Activated CD4-positive, alpha-beta T cell treated with anti-CD3 and anti-CD28 coated beads, Interleukin-2, amount 10 ng/mL, durations not matched to agents 7 days and 5 days (primary cell): ENCODE results near the gene ATP4B. TPM values are rescaled to one million over a fixed set of nuclear protein-coding genes. Genes with fewer than 3 reads are reported as not detected.

Experiments
- CTCF ChIA-PET: fragments of 350-600 bp; sonication (Branson Sonifier 250); formaldehyde crosslinking; loops from one replicate; lab custom pipeline; 2021; ENCODE audit warnings: antibody characterized with exemption; lab: Charles Lee
- POLR2A ChIA-PET: fragments of 350-600 bp; sonication (Branson Sonifier 250); formaldehyde crosslinking; loops from one replicate; lab custom pipeline; 2021; ENCODE audit warnings: antibody characterized with exemption; lab: Charles Lee
- DNase-seq: peaks from one replicate; pipeline ENCODE4 v3.0.0-alpha.2; 2020
- H3K27ac Mint-ChIP-seq: one replicate; pipeline ENCODE4 v1.8.0; 2021; ENCODE audit warnings: mild to moderate bottlenecking, moderate library complexity, mixed read lengths
- H3K27me3 Mint-ChIP-seq: one replicate; pipeline ENCODE4 v1.8.0; 2021; ENCODE audit warnings: mixed read lengths
- H3K36me3 Mint-ChIP-seq: one replicate; pipeline ENCODE4 v1.8.0; 2021; ENCODE audit warnings: low read depth, mixed read lengths
- H3K4me1 Mint-ChIP-seq: one replicate; pipeline ENCODE4 v1.8.0; 2021; ENCODE audit warnings: mixed read lengths
- H3K4me3 Mint-ChIP-seq: one replicate; pipeline ENCODE4 v1.8.0; 2021; ENCODE audit warnings: mild to moderate bottlenecking, moderate library complexity, mixed read lengths
- H3K9me3 Mint-ChIP-seq: one replicate; pipeline ENCODE4 v1.8.0; 2021; ENCODE audit warnings: mixed read lengths
- total RNA-seq, 2 experiments: library from RNA; stranded (reverse); gene quantifications; one replicate each; pipeline ENCODE4 v1.2.3, GENCODE V29; 2021

Gene ATP4B
- total RNA-seq, result not detected

DNA sequence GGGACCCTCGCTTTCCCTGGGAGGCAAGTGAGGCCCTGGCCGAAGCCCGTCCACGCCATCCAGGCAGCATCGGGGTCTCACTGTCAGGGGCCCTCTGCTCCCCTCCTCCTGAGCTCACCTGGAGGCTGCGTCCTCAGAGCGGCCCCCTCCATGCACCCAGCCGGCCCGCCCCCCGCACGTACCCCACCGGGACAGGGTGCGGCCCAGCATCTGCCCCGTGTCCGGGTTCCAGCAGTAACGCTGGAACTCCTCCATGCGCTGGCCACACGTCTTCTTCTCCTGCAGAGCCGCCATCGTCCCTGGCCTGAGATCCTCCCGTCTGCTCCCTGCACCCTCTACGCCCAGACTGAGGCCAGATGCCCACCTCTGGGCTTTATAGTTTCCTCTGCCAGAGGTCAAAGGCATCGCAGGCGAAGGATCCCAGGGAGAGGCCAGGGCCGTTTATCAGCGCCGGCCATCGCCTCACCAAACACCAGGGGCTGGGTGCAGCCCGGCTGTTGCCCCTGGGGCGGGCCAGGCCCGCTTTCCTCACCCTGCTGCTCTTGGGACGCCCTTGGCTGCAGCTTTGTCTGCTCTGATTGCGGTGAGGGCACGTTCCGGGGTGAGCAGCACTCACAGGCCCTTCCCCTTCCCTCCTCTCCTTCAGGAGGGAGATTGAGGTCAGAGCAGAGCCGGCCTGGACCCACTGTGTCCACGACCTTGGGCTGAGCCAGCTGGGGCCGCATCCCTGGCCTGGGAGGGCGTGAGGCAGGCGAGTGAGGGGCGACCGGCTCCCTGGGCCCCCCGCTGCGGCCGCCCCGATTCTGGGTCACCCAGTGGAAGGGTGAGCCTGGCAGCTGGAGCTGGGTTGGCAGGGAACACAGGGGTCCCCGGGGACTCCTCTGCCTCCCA lies at the start of gene ATP4B:
ATP4B (minus strand) TSS at position 348 of the 891 bp plus-strand sequence; CDS start at position 294, 54 bp downstream.
- ChIA-PET CTCF (no interaction called here), POLR2A (no interaction called here)
- DNase-seq, result no peak
- H3K27ac Mint-ChIP-seq, result no peak within 1 kb of the TSS
- H3K4me3 Mint-ChIP-seq, result no peak within 1 kb of the TSS
- H3K4me1 Mint-ChIP-seq, result no peaks in the 10 kb centered on the region
- H3K27me3 Mint-ChIP-seq, result peaks cover 8% of the 10 kb centered on the region
- peaks cover 8% of the 10 kb centered on the region for H3K9me3 Mint-ChIP-seq
- H3K36me3 Mint-ChIP-seq, result no peaks in the 10 kb centered on the region

GRCh38 chr13:113672002-113672651 lies 14.1 kb upstream of the ATP4B start:
- CTCF ChIA-PET, result interaction anchor here (1.4 kb wide), 1 partner anchor 53 kb away, joined by 4 read pairs; no protein-coding TSS in a partner anchor
- H3K36me3 Mint-ChIP-seq, result no peaks in the 10 kb centered on the region
- H3K4me3 Mint-ChIP-seq, result no peak overlapping the region
- POLR2A ChIA-PET, result no interaction called here
- no peaks in the 10 kb centered on the region for H3K27me3 Mint-ChIP-seq
- H3K27ac Mint-ChIP-seq, result peak overlapping the region; percentile 0
- no peaks in the 10 kb centered on the region for H3K4me1 Mint-ChIP-seq
- H3K9me3 Mint-ChIP-seq, result peaks cover 3% of the 10 kb centered on the region
- no peak for DNase-seq

DNA sequence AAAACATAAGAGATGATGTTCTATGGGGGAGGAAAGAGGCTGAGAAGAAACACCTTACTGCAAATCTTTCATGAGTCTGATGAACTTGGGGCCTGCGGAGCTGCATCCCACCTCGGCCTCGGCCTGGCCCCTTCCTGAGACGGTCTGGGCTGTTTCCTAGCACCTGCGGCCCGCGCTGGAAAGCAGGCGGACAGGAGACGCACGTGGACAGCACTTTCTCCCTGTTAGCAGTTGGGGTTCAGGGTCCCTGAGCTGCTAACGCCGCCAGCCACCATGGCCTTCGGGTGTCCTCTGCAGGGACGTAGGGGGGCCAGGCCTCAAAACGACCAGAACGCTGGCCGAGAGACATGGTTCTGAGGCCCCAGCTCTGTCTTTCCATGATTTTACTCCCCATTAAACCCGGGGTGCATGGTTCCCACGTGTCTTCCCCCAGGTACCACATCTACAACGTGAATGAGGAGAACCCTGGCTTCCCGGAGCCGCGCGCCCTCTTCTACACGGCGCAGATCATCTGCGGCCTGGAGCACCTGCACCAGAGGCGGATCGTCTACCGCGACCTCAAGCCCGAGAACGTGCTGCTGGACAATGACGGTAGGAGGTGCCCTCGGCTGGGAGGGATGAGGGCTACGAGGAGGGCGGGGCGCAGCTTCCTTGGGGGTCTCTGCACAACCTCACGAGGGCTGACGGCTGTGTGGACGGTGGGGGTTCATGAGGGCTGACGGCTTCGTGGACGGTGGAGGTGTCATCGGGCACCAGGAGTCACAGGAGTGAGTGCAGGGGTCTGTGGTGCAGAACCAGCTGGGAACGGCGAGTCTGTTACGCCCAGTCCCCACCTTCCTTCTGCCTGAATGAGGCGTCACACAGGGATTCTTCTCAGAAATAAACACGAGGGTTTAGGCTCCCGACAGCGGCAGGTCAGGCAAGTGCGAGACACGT lies 13.3 kb upstream of the ATP4B start:
- no peak overlapping the region for H3K27ac Mint-ChIP-seq
- no peak for DNase-seq
- CTCF ChIA-PET, result interaction anchor here (1.4 kb wide), 1 partner anchor 53 kb away, joined by 4 read pairs; no protein-coding TSS in a partner anchor
- peaks cover 3% of the 10 kb centered on the region for H3K9me3 Mint-ChIP-seq
- H3K4me1 Mint-ChIP-seq, result no peaks in the 10 kb centered on the region
- no peaks in the 10 kb centered on the region for H3K27me3 Mint-ChIP-seq
- H3K4me3 Mint-ChIP-seq, result no peak overlapping the region
- POLR2A ChIA-PET, result no interaction called here
- H3K36me3 Mint-ChIP-seq, result no peaks in the 10 kb centered on the region

DNA sequence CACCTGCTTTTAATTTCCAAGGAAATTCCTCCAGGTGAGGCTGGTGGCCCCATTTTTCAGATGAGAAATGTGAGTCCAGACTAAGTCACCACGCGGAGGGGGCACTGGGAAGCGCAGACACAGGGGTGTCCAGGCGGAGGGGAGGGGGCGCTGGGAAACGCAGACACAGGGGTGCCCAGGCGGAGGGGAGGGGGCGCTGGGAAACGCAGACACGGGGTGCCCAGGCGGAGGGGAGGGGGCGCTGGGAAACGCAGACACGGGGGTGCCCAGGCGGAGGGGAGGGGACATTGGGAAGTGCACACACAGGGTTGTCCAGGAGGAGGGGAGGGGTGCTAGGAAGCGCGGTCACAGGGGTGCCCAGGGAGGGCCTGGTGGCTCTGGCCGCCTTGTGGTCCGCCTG lies 12.5 kb upstream of the ATP4B start:
- ChIA-PET CTCF (interaction anchor here (1.4 kb wide), 1 partner anchor 54 kb away, joined by 4 read pairs; no protein-coding TSS in a partner anchor), POLR2A (no interaction called here)
- Mint-ChIP-seq H3K27me3 (no peaks in the 10 kb centered on the region), H3K4me1 (no peaks in the 10 kb centered on the region), H3K9me3 (peaks cover 3% of the 10 kb centered on the region), H3K27ac (no peak overlapping the region), H3K36me3 (no peaks in the 10 kb centered on the region), H3K4me3 (no peak overlapping the region)
- DNase-seq, result no peak

GRCh38 chr13:113669755-113670341 lies 11.8 kb upstream of the ATP4B start:
- Mint-ChIP-seq H3K36me3 (no peaks in the 10 kb centered on the region), H3K4me3 (no peak overlapping the region), H3K4me1 (no peaks in the 10 kb centered on the region), H3K27me3 (no peaks in the 10 kb centered on the region), H3K9me3 (peaks cover 3% of the 10 kb centered on the region), H3K27ac (no peak overlapping the region)
- no peak for DNase-seq
- ChIA-PET POLR2A (no interaction called here), CTCF (no interaction called here)

- Mint-ChIP-seq H3K4me1 (no peaks in the 10 kb centered on the region), H3K36me3 (no peaks in the 10 kb centered on the region), H3K9me3 (peaks cover 3% of the 10 kb centered on the region), H3K27me3 (no peaks in the 10 kb centered on the region), H3K4me3 (no peak overlapping the region), H3K27ac (no peak overlapping the region)
- DNase-seq, result no peak
- POLR2A ChIA-PET, result no interaction called here
- CTCF ChIA-PET, result no interaction called here
Observed at GRCh38 chr13:113669231-113669754, 11.3 kb upstream of the ATP4B start.

DNA sequence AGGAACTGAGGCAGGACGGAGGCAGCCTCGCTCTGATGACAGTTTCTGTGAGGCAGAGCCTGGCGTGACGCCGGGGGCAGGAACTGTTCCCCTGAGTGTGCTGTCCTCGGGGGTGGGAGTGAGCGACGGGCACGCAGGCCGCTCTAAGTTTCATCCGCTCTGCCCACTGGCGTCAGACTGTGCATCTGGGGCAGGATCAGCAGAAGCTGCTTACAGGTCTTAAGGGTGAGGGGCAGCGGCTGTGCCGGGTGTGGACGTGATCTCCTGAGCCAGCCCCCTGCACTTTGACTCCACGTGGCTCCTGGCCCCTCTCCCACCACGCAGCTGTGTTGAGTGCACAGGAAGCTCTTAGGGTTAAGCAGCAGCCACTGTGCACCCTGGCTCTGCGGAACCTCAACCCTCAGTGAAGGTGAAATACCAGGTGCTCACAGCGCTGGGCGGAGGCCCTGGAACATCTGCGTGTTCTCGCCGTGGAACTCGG lies 10.5 kb upstream of the ATP4B start:
- no peak for DNase-seq
- no peaks in the 10 kb centered on the region for H3K36me3 Mint-ChIP-seq
- no peaks in the 10 kb centered on the region for H3K4me1 Mint-ChIP-seq
- H3K27me3 Mint-ChIP-seq, result no peaks in the 10 kb centered on the region
- CTCF ChIA-PET, result interaction anchor here (1.5 kb wide), 1 partner anchor 56 kb away, joined by 5 read pairs; no protein-coding TSS in a partner anchor
- no peak overlapping the region for H3K27ac Mint-ChIP-seq
- POLR2A ChIA-PET, result no interaction called here
- peaks cover 3% of the 10 kb centered on the region for H3K9me3 Mint-ChIP-seq
- no peak overlapping the region for H3K4me3 Mint-ChIP-seq

GRCh38 chr13:113667771-113668490 lies 9.9 kb upstream of the ATP4B start:
- CTCF ChIA-PET, result interaction anchor here (1.5 kb wide), 1 partner anchor 57 kb away, joined by 5 read pairs; no protein-coding TSS in a partner anchor
- no peak for DNase-seq
- H3K4me1 Mint-ChIP-seq, result no peaks in the 10 kb centered on the region

GRCh38 chr13:113666951-113667701 lies 9.1 kb upstream of the ATP4B start, which contains the start of gene GRK1:
Gene GRK1, plus strand, starts transcription at chr13:113667219. Its CDS starts 168 bp downstream, at chr13:113667387.
- ChIA-PET POLR2A (no interaction called here), CTCF (interaction anchor here (0.6 to 1.5 kb wide), 2 partner anchors 57 to 122 kb away, joined by 3 to 5 read pairs; no protein-coding TSS in a partner anchor)
- Mint-ChIP-seq H3K9me3 (peaks cover under 1% of the 10 kb centered on the region), H3K27me3 (no peaks in the 10 kb centered on the region), H3K27ac (no peak within 1 kb of the TSS), H3K36me3 (no peaks in the 10 kb centered on the region), H3K4me1 (no peaks in the 10 kb centered on the region), H3K4me3 (no peak within 1 kb of the TSS)
- DNase-seq, result no peak

More at GRCh38 chr13:113667771-113668490, 9.9 kb upstream of the ATP4B start:
- POLR2A ChIA-PET, result no interaction called here
- Mint-ChIP-seq H3K4me3 (no peak overlapping the region), H3K9me3 (peaks cover 3% of the 10 kb centered on the region), H3K36me3 (no peaks in the 10 kb centered on the region), H3K27ac (no peak overlapping the region), H3K27me3 (no peaks in the 10 kb centered on the region)

GRCh38 chr13:113666329-113666670 lies 8.3 kb upstream of the ATP4B start:
- CTCF ChIA-PET, result interaction anchor here (0.6 to 1.1 kb wide), 2 partner anchors 74 to 122 kb away, joined by 3 to 6 read pairs; no protein-coding TSS in a partner anchor
- H3K4me1 Mint-ChIP-seq, result no peaks in the 10 kb centered on the region

More at GRCh38 chr13:113666329-113666670, 8.3 kb upstream of the ATP4B start:
- H3K27me3 Mint-ChIP-seq, result peaks cover 1% of the 10 kb centered on the region
- peaks cover under 1% of the 10 kb centered on the region for H3K9me3 Mint-ChIP-seq
- no peak overlapping the region for H3K4me3 Mint-ChIP-seq
- POLR2A ChIA-PET, result no interaction called here
- H3K27ac Mint-ChIP-seq, result no peak overlapping the region
- no peak for DNase-seq
- H3K36me3 Mint-ChIP-seq, result no peaks in the 10 kb centered on the region
